Right lobe of liver (tissue), 6 donors: ENCODE measurements around the gene KCNB1. TPM values are rescaled to one million over a fixed set of nuclear protein-coding genes. Genes with fewer than 3 reads are reported as not detected.

Source experiments
- ATAC-seq, 4 donors: fragments of 200-7000 bp; cut with Tn5 transposase; one replicate each; pipeline ENCODE4 v1.9.1; 2020; ENCODE audit warnings: mild to moderate bottlenecking in 4 of 4, moderate library complexity in 4 of 4
- DNase-seq, 3 donors: peaks; one replicate each; pipeline ENCODE4 v3.0.0-alpha.2; 2020
- H3K27ac ChIP-seq, 3 donors: fragments of 200-600 bp; one replicate each; pipeline ENCODE4 v1.8.0; 2022
- H3K27me3 ChIP-seq, 2 donors: fragments of 200-600 bp; one replicate each; pipeline ENCODE4 v1.8.0; 2022
- H3K36me3 ChIP-seq, 4 donors: fragments of 200-600 bp; sonication (generic) in 1 of 4; one replicate each; pipeline versions ENCODE4 v1.5.1 to v1.8.0; 2017 to 2022; ENCODE audit warnings: control low read depth in 1 of 4
- H3K4me1 ChIP-seq, 4 donors: fragments of 200-600 bp; sonication (generic) in 1 of 4; one replicate each; pipeline versions ENCODE4 v1.5.1 to v1.8.0; 2017 to 2022; ENCODE audit warnings: control low read depth in 1 of 4
- H3K4me3 ChIP-seq, 3 donors: fragments of 200-600 bp; one replicate each; pipeline ENCODE4 v1.8.0; 2022
- H3K9me3 ChIP-seq, 4 donors: fragments of 200-600 bp; sonication (generic) in 1 of 4; one replicate each; pipeline versions ENCODE4 v1.5.1 to v1.8.0; 2017 to 2022; ENCODE audit warnings: control low read depth in 1 of 4
- CTCF ChIP-seq, 4 donors: fragments of 200-600 bp in 3 of 4; fragments of 450-650 bp in 1 of 4; IDR thresholded peaks; one replicate each; pipeline versions ENCODE4 v1.5.1 to v1.8.0; 2016 to 2022; ENCODE audit warnings: antibody characterized with exemption in 4 of 4, mild to moderate bottlenecking in 2 of 4
- POLR2A ChIP-seq: fragments of 450-650 bp; IDR thresholded peaks from one replicate; pipeline ENCODE4 v1.6.1; 2017; ENCODE audit warnings: antibody characterized with exemption, mild to moderate bottlenecking
- WGBS: methylation state at CpG from one replicate; pipeline ENCODE4 v1.1.6; 2018; ENCODE audit warnings: low coverage, low lambda C conversion rate; ENCODE audit not compliant: insufficient coverage; ENCODE audit errors: missing lambda C conversion rate; 5-methylcytosine and 5-hydroxymethylcytosine counted together
- intact Hi-C, 2 donors: fragments of 100-400 bp; cut with DNase I; formaldehyde crosslinking; loops; one replicate each; pipeline versions ENCODE4 v1.11.2 to v1.14.1; 2022
- total RNA-seq, 6 experiments: library from RNA; depleted of rRNA in 2 of 6; stranded (reverse); fragments of >200 nt in 2 of 6; fragmentation: NEBNext Ultra II Directional in 3 of 6; extraction: Animal tissue kit (Norgen Biotek cat#: 25700) in 3 of 6; gene quantifications; one replicate each; pipeline versions ENCODE4 v1.1.0 to v1.2.4, GENCODE V29; 2016 to 2023
- donor health status: DM: no; HTN: yes; CAD: no.
- donor health status: DM: no; HTN: no; CAD: no.
- donor health status: DM: no; HTN: no; CAD: no.
- donor health status: DM: no; HTN: yes; CAD: no.
- donor health status: DM: no; HTN: yes; CAD: no.

The KCNB1 gene
- total RNA-seq, 6 experiments from 2014 or later, result 1.5 to 8.2 (median 3.8) TPM

- intact Hi-C loops, result no loop called here
- Histone ChIP-seq H3K27me3 (no peaks in the 10 kb centered on the region), H3K4me3 (no peak overlapping the region), H3K27ac (no peak overlapping the region), H3K9me3 (no peaks in the 10 kb centered on the region), H3K4me1 (no peaks in the 10 kb centered on the region), H3K36me3 (no peaks in the 10 kb centered on the region)
- TF ChIP-seq POLR2A (no peak), CTCF (IDR thresholded peaks at IDR 0.05) (no peak)
- WGBS, result 100% methylated on average over 2 of the region's 2 CpGs
- no peak for DNase-seq
- no peak for ATAC-seq
Measured at GRCh38 chr20:49403012-49403411, 79.5 kb downstream of the KCNB1 start.

GRCh38 chr20:49400904-49401303 lies 81.6 kb downstream of the KCNB1 start:
- 57% methylated on average over 3 of the region's 3 CpGs for WGBS

GRCh38 chr20:49400410-49400809 lies 82.1 kb downstream of the KCNB1 start:
- no peak for DNase-seq
- Histone ChIP-seq H3K27me3 (no peaks in the 10 kb centered on the region), H3K27ac (no peak overlapping the region), H3K4me3 (no peak overlapping the region), H3K9me3 (no peaks in the 10 kb centered on the region), H3K36me3 (no peaks in the 10 kb centered on the region), H3K4me1 (no peaks in the 10 kb centered on the region)
- TF ChIP-seq POLR2A (no peak), CTCF (IDR thresholded peaks at IDR 0.05) (no peak)
- no peak for ATAC-seq
- WGBS, result 70% methylated on average over 6 of the region's 7 CpGs
- intact Hi-C loops, result no loop called here

More at GRCh38 chr20:49400904-49401303, 81.6 kb downstream of the KCNB1 start:
- Histone ChIP-seq H3K36me3 (no peaks in the 10 kb centered on the region), H3K27me3 (no peaks in the 10 kb centered on the region), H3K4me1 (no peaks in the 10 kb centered on the region), H3K9me3 (no peaks in the 10 kb centered on the region), H3K4me3 (no peak overlapping the region), H3K27ac (no peak overlapping the region)
- TF ChIP-seq POLR2A (no peak), CTCF (IDR thresholded peaks at IDR 0.05) (no peak)
- intact Hi-C loops, result no loop called here
- ATAC-seq (no peak), DNase-seq (no peak)

- Histone ChIP-seq H3K4me3 (no peak overlapping the region), H3K36me3 (no peaks in the 10 kb centered on the region), H3K4me1 (no peaks in the 10 kb centered on the region), H3K9me3 (no peaks in the 10 kb centered on the region), H3K27ac (no peak overlapping the region), H3K27me3 (no peaks in the 10 kb centered on the region)
- DNase-seq (no peak), ATAC-seq (no peak)
- 43% methylated on average over 5 of the region's 5 CpGs for WGBS
- TF ChIP-seq POLR2A, result no peak
- no peak for TF ChIP-seq CTCF (IDR thresholded peaks at IDR 0.05)
- intact Hi-C loops, result no loop called here
Measured at GRCh38 chr20:49399329-49399728, 83.1 kb downstream of the KCNB1 start.
